ENCODE data around the gene KIAA1217.
"Not testable (repeated sequence)": the region's sequence is repeated elsewhere in the genome, so short reads cannot be mapped to it uniquely, and the experiment has no call there.

Gene KIAA1217

DNA sequence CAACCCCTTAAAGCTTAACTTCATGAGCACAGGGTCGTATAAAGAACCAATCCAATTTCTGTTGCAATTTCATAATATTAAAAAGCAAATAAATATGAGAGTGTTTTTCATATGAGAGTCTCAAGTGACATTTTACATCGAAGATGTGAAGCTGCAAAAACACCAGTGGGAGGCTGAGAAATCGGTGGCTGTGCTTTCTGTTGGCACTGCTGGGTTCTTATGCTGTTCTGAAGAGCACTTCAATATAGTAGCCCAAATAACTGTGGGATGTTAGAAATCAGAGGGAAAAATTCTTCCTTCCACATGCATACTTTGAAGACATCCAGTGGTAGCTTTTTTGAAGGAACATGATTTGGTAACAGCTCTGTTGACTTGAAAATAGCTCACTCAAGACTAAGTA lies 269.0 kb downstream of the KIAA1217 start:
- DNase-seq = no peak

DNA sequence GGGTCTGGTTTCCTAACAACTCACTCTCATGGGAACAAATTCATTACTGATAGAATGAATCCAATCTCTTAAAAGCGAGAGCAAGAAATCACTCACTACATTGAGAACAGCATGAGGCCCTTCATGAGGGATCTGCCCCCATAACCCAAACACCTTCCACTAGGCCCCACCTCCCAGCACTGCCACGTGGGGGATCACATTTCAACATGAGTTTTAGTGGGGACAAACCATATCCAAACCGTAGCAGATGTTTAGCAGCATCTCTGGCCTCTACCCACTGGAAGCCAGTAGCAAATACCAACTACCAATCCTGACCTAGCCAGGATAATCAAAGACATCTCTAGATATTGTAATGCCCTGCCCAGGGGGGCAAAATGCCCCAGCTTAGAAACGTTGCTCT lies 270.9 kb downstream of the KIAA1217 start:
- DNase-seq = no peak

DNA sequence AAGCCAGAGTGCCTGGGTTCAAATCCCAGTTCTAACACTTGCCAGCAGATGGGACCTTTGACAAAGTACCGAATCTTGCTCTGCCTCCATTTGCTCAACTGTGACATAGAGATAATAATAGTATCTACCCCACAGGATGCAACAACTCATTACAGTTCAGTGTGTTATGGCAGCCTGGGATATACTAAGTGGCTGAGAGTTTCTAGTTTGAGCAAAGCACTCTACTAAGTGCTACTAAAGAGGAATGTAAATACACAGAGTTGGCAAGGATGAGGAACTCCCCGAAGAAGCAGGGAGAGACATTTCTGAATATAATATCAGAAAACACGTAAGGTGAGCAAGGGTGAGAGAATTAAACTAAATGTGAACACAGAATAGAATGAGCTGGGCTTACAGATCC lies 271.5 kb downstream of the KIAA1217 start:
- no peak for DNase-seq

DNA sequence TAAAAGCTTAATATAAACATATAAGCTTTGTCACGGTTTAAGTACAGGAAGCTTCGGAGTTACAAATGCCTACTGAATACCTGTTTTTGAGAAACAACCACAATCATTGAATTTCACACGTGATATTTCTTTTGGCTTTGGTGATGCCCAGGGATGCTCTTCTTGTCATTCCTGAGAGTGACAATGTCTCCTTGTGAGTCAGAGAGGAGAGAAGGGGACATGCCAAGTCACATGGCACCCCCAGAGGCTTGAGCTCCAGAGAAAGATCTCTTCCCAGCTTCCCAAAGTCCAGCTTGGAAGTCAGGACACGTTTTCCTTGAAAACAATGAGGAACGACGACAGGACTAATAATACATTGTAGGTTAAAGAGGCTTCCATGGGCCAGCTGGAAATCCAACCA lies 272.3 kb downstream of the KIAA1217 start:
- no peak for DNase-seq

DNA sequence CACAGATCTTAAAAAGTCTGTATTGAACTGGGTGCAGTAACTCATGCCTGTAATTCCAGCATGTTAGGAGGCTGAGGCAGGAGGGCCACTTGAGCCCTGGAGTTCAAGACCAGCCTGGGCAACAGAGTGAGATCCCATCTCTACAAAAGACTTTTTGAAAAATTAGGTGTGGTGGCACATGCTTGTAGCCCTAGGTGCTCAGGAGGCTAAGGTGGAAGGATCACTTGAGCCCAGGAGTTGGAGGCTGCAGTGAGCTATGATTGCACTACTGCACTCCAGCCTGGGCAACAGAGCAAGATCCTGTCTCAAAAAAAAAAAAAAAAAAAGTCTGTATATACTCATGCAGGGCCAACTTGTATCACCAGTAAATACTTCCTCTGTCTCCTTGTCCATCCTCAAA lies 273.8 kb downstream of the KIAA1217 start:
- not testable (repeated sequence) for DNase-seq

DNA sequence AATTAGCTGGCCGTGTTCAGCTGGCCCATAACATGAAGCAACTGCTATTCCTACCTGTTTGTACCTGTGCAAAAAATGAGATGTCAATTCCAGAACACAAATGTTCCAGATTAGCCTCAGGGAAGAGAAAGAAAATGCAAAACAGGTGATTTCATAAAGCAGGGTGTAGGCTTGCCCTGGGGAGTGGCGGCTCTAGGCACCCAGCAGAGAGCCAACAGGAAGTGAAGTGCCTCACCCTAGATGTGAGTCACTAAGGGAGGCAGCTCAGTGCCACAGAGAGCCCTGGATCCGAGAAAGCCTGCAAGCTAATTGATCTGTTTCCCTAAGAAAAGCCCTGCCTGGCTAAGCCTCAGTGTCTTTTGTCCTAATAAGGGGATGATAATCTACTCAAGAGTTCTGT lies 274.8 kb downstream of the KIAA1217 start:
- DNase-seq = peak; percentile 22

DNA sequence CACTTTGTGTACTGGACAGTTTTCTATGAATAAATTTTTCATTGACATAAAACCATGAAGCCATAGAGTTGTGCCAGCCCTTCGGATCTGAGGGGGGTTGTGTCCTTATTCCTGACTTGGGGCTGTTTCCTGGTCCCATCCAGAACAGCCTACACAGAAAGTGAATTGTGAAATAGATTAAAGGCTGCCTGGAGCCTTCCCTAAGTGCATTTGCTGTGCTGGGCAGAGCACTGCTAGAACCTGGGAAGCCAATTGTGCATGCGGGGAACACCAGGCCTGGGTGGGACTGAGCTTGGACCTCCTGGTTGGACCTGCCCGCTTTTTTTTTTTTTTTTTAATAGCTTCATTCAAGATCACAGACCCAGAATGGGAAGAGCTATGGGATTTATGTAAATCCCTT lies 275.8 kb downstream of the KIAA1217 start:
- no peak for DNase-seq

DNA sequence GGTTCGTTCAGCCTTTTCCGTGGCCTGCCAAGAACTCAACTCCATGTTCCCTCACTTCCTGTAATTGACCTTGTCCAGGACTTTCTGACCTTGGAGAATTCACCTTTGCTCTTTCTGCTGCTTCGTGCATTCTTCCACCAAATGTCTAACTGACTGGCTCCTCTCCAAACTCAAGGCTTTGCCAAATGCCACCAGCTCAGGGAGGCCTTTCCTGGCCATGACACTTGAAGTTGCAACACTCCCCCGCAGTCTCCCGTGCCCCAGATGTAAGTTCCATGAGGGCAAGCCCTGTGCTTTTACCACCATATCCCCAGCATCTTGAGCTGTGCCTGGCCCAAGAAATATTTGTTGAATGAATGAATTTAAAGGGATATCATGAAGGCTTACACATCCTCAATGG lies 276.4 kb downstream of the KIAA1217 start:
- no peak for DNase-seq

DNA sequence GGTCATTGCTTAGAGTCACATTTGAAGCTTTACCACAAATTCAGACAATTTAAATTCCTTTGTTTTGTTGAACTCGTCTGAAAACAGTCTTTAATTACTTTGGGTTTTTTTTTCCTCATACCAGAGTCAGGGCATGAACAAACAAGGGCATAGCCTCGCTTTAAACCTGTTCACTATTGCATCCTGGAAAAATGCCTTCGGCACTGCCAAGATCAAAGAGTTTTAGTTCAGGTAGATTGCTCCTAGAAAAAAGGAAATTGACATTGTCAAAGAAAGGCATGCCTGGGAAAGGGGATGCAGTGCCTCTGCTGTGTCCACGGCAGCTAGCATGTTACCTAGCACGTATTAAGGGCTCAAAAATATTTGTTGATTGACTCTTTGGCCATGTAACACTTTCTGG lies 279.7 kb downstream of the KIAA1217 start:
- no peak for DNase-seq

DNA sequence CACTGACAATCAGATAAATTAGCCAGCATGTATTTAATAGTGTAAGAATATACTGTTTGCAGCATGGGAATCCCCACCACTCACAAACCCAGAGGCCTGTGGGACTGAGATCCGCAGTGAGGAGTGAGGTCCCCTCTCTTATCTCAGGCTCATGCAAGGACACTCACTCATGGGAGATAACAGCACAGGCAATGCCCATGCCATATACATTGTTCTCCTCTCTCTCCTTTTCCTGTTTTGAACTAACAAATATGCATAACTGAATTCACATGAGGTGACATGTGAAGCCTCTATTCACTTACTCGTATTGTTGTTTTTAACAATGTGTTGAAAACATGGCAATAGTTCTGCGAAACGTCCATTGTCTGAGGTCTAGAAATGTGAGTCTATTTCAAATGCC lies 284.2 kb downstream of the KIAA1217 start:
- no peak for DNase-seq

DNA sequence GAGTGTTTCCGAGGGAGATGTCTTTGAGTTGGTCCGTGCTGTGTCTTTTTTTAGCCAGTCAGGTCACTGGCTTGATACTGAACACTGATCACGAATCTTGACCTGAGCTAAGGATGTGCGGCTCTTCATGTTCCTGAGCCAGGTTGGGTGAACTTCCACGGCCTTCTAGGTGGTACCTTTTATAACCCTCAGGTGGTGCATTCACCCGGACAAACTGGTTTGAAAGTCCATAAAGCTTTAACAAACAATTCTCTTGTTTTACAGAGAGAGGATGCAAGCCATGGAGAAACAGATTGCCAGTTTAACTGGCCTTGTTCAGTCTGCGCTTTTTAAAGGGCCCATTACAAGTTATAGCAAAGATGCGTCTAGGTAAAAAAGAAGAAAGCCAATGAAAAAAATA lies 285.3 kb downstream of the KIAA1217 start:
- DNase-seq = no peak

DNA sequence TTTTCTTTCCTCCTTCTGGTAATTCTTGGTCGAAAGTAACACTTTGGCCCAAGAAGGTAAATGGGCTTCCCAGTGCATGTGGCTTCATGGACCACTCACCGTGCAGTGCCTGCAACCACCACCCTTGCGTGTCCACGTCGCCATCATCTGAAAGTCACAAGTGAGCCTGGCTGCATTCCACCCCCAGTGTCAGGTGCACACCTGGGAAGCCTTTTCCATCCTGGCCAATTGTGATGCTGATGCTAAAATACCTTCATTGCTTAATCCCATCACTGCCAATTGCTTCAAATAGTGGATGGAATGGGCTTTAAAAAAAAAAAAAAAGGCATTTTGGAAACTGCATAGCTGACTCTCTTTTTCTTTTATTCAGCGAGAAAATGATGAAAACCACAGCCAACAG lies 285.8 kb downstream of the KIAA1217 start:
- DNase-seq = no peak

DNA sequence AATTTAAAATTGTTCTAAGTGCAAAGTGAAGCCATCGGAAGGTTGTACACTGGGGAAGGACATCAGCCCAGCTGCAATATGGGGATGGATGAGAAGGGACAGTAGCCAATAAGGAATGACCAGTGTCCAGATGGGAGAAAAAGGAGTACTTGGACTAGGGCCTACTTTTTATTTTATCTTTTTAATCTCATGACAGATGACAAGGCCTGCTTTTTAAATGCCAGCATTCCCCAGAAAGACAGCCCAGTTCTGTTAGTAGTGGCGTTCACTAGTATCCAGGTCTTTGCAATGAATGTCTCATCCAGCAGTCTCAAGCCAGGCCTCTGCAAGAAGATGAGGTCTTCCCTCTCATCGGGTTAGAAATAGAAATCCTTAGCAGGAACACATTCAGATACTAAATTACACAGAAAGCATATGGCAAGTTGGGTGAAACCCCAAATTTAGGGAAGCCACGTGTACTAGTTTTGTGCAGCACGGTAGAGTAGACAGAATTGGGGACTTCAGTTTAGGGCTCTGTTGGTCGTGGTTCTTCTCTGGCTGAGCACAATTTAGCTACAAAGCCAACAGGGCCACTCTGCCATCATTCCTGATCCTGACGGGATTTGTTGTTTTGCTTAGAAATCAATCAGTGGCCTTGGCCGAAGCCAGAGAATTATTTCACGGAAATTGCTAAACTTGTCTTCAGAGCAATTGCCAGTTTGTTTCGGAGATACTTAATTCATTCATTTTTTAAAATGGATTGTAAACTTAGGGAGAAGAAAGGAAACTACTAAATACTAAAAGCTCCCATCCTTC lies 286.9 kb downstream of the KIAA1217 start:
- no peak for DNase-seq

DNA sequence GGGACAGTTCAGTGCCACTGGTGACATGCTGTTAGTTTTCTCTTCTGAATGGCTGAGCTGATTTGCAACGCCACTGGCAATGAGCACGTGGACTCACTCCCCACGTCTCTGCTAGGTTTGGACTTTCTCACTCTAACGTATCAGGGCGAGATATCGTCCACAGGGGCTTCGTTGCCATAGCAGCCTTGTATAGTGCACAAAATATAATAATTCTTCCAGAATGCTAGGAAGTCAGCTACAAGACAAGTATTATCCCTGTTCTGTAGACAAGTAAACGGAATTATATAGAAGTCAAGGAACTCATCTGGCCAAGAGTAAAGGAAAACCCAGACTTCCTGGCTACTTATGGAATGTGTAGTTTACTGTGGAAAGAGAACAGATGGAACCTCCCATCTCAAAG lies 288.0 kb downstream of the KIAA1217 start:
- no peak for DNase-seq

DNA sequence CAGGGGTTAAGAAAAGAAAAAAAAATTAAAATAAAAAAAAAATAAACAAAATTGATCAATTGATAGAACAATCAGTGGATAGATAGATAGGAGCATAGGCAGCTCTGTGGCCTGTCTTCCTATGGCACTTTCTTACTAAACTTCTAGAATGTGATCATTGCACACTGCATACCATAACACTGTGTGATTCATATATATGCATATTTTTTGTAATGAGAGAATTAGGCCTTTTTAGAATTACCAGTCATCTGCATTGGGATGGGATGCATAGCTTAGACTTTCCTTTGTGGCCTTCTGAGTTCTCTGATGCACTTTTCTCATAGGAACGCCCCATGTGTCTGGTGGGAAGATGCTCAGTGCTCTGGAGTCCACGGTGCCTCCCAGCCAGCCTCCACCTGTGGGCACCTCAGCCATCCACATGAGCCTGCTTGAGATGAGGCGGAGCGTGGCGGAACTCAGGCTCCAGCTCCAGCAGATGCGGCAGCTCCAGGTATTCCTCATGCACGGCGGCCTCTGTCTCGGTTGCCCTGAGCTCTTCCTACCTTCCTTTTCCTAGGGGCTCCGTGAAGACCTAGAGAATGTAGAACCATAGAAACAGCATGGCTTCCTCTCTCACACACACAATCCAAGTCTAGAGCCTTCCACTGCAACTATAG lies 292.2 kb downstream of the KIAA1217 start:
- no peak for DNase-seq

DNA sequence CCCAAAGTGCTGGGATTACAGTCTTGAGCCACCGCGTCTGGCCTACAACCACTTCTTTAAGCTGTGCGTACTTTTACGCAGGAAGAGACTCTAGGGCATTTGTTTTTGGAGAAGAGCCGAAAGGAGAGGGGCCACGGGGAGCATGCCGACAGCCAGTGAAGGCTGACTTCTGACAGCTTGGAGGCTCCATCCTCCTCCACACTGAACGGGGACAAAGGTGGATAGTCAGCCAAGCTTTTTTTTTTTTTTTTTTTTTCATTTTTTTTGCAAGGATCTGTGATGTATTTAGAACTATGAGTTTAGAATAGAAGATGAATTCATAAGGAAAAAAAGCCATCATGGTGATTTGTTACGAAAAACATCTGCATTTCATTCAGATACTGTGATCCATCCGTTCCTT lies 293.1 kb downstream of the KIAA1217 start:
- no peak for DNase-seq

DNA sequence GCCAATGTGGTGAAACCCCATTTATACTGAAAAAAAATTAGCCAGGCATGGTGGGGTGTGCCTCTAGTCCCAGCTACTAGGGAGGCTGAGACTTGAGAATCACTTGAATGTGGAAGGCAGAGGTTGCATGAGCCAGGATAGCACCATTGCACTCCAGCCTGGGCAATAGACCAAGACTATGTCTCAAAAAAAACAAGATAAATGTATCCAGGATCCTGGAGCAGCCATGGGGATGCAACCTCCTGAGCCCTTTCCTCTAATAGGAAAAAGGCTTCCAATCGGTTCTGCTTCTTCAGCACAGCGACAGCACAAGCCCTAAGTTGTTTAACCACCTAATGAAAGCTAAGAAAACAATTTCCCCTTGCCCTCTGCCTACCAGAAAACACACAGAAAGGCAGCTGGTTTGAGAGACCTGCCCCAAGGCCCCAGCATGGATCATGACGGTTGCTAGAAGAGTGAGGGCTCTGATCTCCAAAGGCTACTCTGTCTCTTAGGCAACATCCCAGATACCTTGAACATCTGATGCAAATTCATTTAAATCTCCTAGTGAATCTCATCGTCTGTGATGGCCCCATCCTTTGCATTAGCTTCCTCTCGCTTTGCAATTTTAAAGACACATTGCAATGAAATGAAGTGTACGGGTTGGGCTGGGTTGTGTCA lies 294.0 kb downstream of the KIAA1217 start:
- DNase-seq = no peak

DNA sequence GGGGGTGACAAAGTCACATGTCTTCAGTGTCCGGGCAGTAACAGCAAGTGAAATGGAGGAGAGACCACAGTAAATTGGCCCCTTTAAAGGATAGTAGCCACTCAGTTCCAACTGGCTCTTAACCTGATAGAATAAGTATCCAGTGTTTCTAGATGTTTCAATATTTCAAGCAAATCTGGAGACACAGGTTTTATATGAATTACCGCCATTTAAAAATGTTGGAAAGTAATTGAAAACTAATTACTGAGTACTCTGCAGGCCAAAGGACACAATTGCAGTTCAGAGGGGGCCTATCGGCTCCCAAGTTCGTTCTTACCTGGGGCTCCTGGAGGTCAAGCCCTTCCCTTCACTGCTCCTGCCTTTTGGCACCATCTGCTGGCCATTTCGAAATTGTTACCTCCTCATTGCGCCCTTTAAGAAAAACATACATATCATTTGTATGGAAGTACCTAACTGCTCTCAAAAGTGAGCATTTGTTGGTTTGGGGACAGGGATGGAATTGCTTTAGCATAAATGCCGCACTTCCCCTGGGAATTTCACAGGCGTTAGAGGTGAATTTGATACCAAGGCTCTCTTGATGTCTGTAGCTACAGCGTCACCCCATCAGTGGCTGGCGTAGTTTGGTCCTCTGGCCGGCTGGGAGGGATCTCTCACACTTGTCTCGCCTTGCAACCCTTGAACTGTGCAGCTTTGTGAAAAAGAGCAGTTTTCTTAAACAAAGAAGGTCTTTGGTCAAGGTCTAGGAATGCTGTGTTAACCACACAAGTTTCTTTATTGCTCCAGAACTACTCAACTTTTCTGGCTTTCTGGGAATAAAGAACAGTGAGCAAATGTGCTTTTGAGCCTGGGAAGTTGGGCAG lies 294.8 kb downstream of the KIAA1217 start:
- DNase-seq = no peak

DNA sequence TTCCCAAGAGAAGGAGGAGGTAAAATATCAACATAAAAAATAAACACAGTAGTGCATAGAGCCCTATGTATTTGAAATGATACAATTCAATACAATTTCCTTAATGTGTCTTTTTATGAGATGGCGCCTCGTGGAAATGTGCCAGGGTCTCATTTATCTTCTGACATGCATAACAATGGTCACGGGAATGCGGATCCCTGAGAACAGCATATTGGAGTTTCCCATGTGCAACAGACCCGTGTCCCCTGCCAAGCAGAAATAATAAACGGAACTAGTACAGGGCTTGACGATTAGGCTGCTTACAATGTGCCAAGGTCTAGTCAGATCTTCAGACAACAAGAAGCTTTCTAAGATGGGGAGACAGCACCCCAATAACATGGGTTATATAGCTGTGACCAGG lies 296.8 kb downstream of the KIAA1217 start:
- DNase-seq = no peak

DNA sequence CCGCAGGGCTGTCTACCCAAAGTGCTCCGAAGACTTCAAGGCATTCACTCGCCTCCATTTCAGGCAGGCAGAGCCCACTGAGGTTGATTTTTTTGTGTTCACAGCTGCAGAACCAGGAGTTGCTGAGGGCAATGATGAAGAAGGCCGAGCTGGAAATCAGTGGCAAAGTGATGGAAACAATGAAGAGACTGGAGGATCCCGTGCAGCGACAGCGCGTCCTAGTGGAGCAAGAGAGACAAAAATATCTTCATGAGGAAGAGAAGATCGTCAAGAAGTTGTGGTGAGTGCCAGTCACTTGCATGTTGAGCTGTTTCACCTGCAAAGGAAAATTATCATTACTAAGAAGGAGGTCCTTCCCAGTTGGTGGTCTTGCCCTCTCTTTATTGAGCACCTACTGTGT lies 304.2 kb downstream of the KIAA1217 start:
- no peak for DNase-seq

DNA sequence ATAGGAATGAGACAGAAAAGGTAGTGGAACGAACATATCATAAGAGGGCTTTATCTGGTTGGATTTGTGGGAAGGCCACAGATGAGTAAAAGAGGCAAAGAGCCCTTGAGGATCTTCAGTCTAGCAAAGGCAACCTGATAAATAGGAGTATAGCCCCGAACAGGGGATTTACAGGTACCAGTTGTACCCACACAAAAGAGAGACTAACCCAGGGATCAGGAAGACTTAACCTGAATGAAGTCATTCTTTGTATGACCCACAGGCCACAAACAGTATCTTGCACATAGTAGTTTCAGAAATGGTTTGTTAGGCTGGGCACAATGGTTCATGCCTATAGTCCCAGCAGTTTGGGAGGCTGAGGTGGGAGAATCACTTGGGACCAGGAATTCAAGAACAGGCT lies 306.5 kb downstream of the KIAA1217 start:
- DNase-seq = no peak

DNA sequence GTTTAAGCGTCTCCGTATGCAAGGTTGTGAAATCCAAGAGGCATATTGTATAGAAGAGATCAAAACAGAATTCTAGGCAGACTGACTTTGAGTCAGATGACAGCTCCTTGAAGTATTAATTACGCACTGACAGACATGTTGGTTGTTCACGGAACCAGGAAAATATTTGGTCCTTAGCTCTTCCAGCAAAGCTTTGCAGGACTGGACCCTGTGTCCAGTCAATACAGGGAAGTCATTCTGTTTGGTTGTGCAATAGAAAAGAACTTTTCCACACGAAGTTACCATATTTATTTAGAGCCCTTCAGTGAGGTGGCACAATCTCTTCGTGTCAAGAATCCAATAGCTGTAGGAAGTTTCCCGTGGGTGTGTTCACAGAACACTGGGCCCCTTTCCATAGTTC lies 309.5 kb downstream of the KIAA1217 start:
- DNase-seq = no peak

DNA sequence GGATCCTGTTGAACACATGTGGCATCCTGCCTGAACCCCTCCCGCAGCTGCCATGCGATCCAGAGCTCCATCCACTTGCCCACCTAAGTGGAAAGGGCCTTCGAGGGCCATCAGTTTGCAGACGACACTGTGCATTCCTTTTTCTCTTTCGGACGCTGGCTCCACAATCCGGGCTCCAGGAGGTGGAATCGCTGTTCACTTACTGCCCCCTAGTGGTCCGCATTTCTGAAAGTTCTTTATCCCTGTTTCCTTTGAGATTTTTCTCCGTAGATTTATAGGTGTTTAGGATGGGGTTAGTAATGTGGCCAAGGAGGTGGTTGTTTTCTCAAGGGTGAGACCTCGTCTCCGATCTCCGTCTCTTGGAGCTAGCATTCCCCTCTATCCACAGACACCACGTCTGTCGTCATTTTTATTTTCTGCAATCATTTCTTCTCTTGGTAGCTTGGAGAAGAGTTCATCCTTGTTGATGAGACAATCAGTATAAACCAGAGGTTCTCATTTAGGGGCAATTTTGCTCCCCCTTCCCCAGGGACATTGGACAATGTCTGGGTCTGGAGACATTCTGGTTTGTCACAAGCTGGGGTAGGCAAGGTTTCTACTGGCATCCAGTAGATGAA lies 310.2 kb downstream of the KIAA1217 start:
- no peak for DNase-seq
